Activated CD4-positive, alpha-beta memory T cell treated with anti-CD3 and anti-CD28 coated beads for 36 hours (primary cell): Measurements from ENCODE around the gene HOXB2. TPM values are rescaled to one million over a fixed set of nuclear protein-coding genes. Genes with fewer than 3 reads are reported as not detected.

Source experiments
- CTCF ChIA-PET: fragments of 350-600 bp; sonication (Branson Sonifier 250); formaldehyde crosslinking; loops from one replicate; lab custom pipeline; 2021; ENCODE audit warnings: antibody characterized with exemption, inconsistent platforms; lab: Charles Lee
- POLR2A ChIA-PET: fragments of 350-600 bp; sonication (Branson Sonifier 250); formaldehyde crosslinking; loops from one replicate; lab custom pipeline; 2021; ENCODE audit warnings: antibody characterized with exemption; lab: Charles Lee
- DNase-seq: peaks from one replicate; pipeline ENCODE4 v3.0.0-alpha.2; 2020
- H3K27ac Mint-ChIP-seq: one replicate; pipeline ENCODE4 v1.8.0; 2021; ENCODE audit warnings: mixed read lengths
- H3K27me3 Mint-ChIP-seq: one replicate; pipeline ENCODE4 v1.8.0; 2021; ENCODE audit warnings: mixed read lengths
- H3K36me3 Mint-ChIP-seq: one replicate; pipeline ENCODE4 v1.8.0; 2021; ENCODE audit warnings: mixed read lengths
- H3K4me1 Mint-ChIP-seq: one replicate; pipeline ENCODE4 v1.8.0; 2021; ENCODE audit warnings: low read depth, mixed read lengths
- H3K4me3 Mint-ChIP-seq: one replicate; pipeline ENCODE4 v1.8.0; 2021; ENCODE audit warnings: mild to moderate bottlenecking, mixed read lengths
- H3K9me3 Mint-ChIP-seq: one replicate; pipeline ENCODE4 v1.8.0; 2021; ENCODE audit warnings: mixed read lengths
- intact Hi-C: fragments of 100-400 bp; cut with micrococcal nuclease; formaldehyde crosslinking; loops from one replicate; pipeline ENCODE4 v1.15.1; 2023
- total RNA-seq, 2 experiments: library from RNA; stranded (reverse); gene quantifications; one replicate each; pipeline ENCODE4 v1.2.3, GENCODE V29; 2021

The HOXB2 gene
- total RNA-seq, 2 experiments from 2014 or later, result 13.3 to 16.8 TPM

GRCh38 chr17:48528936-48529682 lies 15.8 kb downstream of the HOXB2 start:
- Mint-ChIP-seq H3K4me1 (no peaks in the 10 kb centered on the region), H3K27me3 (peaks cover 21% of the 10 kb centered on the region), H3K9me3 (no peaks in the 10 kb centered on the region), H3K27ac (no peak overlapping the region), H3K36me3 (no peaks in the 10 kb centered on the region), H3K4me3 (no peak overlapping the region)
- intact Hi-C loops, result no loop called here
- ChIA-PET POLR2A (no interaction called here), CTCF (interaction anchor here (1.0 to 1.2 kb wide), 2 partner anchors 37 to 64 kb away, joined by 3 read pairs; partner anchors contain the start of gene HOXB5)
- DNase-seq, result no peak

- intact Hi-C loops, result no loop called here
- DNase-seq, result no peak
- CTCF ChIA-PET, result interaction anchor here (1.0 kb wide), 1 partner anchor 36 kb away, joined by 3 read pairs; no protein-coding TSS in a partner anchor
- Mint-ChIP-seq H3K4me3 (no peak overlapping the region), H3K4me1 (no peaks in the 10 kb centered on the region), H3K9me3 (no peaks in the 10 kb centered on the region), H3K27me3 (peaks cover 25% of the 10 kb centered on the region), H3K36me3 (no peaks in the 10 kb centered on the region), H3K27ac (no peak overlapping the region)
- POLR2A ChIA-PET, result no interaction called here
Observed at GRCh38 chr17:48528153-48528935, 16.6 kb downstream of the HOXB2 start.

- Mint-ChIP-seq H3K9me3 (no peaks in the 10 kb centered on the region), H3K4me3 (no peak overlapping the region), H3K36me3 (no peaks in the 10 kb centered on the region), H3K4me1 (no peaks in the 10 kb centered on the region), H3K27me3 (peaks cover 25% of the 10 kb centered on the region), H3K27ac (no peak overlapping the region)
- DNase-seq, result no peak
- POLR2A ChIA-PET, result no interaction called here
- intact Hi-C loops, result no loop called here
- CTCF ChIA-PET, result interaction anchor here (1.0 kb wide), 1 partner anchor 176 kb away, joined by 3 read pairs; no protein-coding TSS in a partner anchor
Observed at GRCh38 chr17:48527547-48527932, 17.4 kb downstream of the HOXB2 start.

DNA sequence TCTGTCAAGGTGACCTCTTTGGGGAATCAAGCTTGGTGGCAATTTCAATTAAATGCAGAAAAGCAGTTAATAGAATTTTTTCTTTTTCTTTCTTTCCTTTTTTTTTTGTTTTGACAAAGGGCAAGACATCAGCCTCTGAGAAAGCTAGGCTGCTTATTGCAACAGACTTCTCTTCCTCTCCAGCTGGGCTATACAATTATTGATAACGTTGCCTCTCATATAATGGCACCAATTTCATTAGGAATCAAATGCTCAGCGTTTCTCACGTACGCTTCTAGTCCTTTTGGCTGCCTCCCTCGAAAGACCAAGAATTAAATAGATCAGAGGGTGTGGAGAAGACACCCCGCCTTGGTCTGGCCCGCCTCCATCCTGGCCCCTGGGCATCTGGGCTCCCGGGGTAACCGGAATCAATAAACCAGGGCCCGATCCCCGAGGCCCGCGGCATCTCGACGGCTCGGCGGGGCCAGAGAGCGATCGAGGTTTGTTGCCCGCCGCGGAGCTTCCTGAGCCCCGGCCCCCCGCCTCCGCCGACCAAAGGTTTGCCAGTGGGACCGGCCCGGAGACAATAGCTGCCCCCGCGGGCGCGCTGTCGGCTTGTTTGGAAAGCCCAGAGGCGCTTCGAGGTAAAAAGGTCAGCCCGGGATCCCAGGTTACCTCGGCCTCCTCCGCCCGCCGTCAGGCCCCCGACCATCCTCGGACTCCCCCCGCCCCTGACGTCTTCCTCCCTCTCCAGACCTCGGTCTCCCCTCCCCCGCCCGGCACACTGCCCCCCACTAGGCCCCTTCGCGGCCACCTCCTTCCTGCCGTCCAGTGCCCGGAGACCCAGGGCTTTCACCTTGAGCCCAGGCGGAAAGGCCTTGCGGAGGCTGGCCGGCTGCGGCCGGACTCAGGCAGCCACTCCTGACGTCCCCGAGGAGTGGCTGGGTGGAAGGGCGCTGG lies 18.0 kb downstream of the HOXB2 start:
- H3K9me3 Mint-ChIP-seq, result no peaks in the 10 kb centered on the region
- no peak overlapping the region for H3K4me3 Mint-ChIP-seq
- H3K27me3 Mint-ChIP-seq, result peaks cover 28% of the 10 kb centered on the region
- H3K36me3 Mint-ChIP-seq, result no peaks in the 10 kb centered on the region
- no peak for DNase-seq
- ChIA-PET POLR2A (no interaction called here), CTCF (interaction anchor here (1.0 kb wide), 1 partner anchor 175 kb away, joined by 3 read pairs; no protein-coding TSS in a partner anchor)
- intact Hi-C loops, result no loop called here
- H3K27ac Mint-ChIP-seq, result no peak overlapping the region
- H3K4me1 Mint-ChIP-seq, result no peaks in the 10 kb centered on the region

GRCh38 chr17:48523010-48523409 lies 21.9 kb downstream of the HOXB2 start:
- Mint-ChIP-seq H3K27ac (no peak overlapping the region), H3K36me3 (no peaks in the 10 kb centered on the region), H3K4me1 (no peaks in the 10 kb centered on the region), H3K9me3 (no peaks in the 10 kb centered on the region), H3K4me3 (no peak overlapping the region), H3K27me3 (peaks cover 39% of the 10 kb centered on the region)
- ChIA-PET CTCF (interaction anchor here (1.8 kb wide), 1 partner anchor 30 kb away, joined by 5 read pairs; no protein-coding TSS in a partner anchor), POLR2A (no interaction called here)
- DNase-seq, result no peak
- intact Hi-C loops, result no loop called here

DNA sequence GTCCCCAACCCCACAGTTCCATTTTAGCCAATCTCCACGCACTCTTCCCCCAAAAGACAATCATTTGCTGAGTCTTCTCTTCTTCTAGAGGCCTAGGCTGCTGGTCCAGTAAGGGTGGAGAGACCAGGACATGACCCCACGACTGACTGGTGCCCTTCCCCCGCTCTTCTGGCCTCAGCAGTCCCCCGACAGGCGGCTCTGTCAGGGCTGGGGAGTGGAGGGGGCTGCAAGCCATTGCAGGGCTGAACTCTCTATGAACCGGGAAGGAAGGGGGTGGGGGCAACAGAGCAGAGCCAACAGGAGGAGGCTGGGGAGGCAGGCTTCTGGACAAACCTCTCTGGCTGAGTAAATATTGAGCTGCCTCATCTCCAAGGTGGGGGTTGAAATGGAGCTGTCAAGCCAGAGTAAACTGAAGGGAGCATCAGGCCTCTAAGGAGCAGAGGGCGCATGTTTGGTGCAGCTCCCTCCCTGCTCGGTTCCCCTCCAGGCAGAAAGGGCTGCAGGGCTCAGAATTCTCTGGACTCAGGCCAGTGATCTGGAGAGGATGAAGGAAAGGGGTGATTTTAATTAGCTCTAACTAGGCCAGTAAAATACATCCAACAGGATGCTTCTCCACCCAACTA lies 22.8 kb downstream of the HOXB2 start:
- Mint-ChIP-seq H3K4me1 (no peaks in the 10 kb centered on the region), H3K9me3 (no peaks in the 10 kb centered on the region), H3K36me3 (no peaks in the 10 kb centered on the region), H3K4me3 (no peak overlapping the region), H3K27ac (no peak overlapping the region), H3K27me3 (peaks cover 37% of the 10 kb centered on the region)
- ChIA-PET POLR2A (no interaction called here), CTCF (interaction anchor here (0.7 to 1.9 kb wide), 2 partner anchors 29 to 69 kb away, joined by 5 read pairs; no protein-coding TSS in a partner anchor)
- intact Hi-C loops, result no loop called here
- no peak for DNase-seq

- Mint-ChIP-seq H3K9me3 (no peaks in the 10 kb centered on the region), H3K4me3 (no peak overlapping the region), H3K27ac (no peak overlapping the region), H3K36me3 (no peaks in the 10 kb centered on the region), H3K27me3 (peaks cover 32% of the 10 kb centered on the region), H3K4me1 (no peaks in the 10 kb centered on the region)
- DNase-seq, result no peak
- CTCF ChIA-PET, result interaction anchor here (0.9 to 1.9 kb wide), 2 partner anchors 28 to 212 kb away, joined by 4 to 5 read pairs; no protein-coding TSS in a partner anchor
- intact Hi-C loops, result no loop called here
- POLR2A ChIA-PET, result interaction anchor here (1.0 kb wide), 1 partner anchor 10 kb away, joined by 3 read pairs; no protein-coding TSS in a partner anchor
Observed at GRCh38 chr17:48520631-48521079, 24.3 kb downstream of the HOXB2 start.

DNA sequence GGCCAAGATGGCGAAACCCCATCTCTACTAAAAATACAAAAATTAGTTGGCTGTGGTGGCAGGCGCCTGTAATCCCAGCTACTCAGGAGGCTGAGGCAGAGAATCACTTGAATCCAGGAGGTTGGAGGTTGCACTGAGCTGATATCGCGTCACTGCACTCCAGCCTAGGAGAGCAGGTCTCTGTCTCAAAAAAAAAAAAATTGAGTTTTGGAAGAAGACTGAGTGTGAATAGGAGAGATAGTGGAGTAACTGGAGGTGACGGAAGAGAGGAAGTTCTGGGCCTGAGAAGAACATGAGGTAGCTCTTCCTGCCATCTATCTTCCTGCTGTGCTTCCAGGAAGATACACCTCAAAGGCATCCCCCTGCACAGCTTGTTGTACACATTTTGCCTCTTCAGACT lies 25.5 kb downstream of the HOXB2 start:
- H3K4me1 Mint-ChIP-seq, result peaks cover under 1% of the 10 kb centered on the region
- H3K9me3 Mint-ChIP-seq, result no peaks in the 10 kb centered on the region
- CTCF ChIA-PET, result interaction anchor here (1.0 kb wide), 1 partner anchor 13 kb away, joined by 3 read pairs; no protein-coding TSS in a partner anchor
- H3K27ac Mint-ChIP-seq, result no peak overlapping the region
- DNase-seq, result no peak
- POLR2A ChIA-PET, result interaction anchor here (1.0 kb wide), 1 partner anchor 9 kb away, joined by 3 read pairs; no protein-coding TSS in a partner anchor
- peaks cover 31% of the 10 kb centered on the region for H3K27me3 Mint-ChIP-seq
- no peak overlapping the region for H3K4me3 Mint-ChIP-seq
- intact Hi-C loops, result no loop called here
- H3K36me3 Mint-ChIP-seq, result no peaks in the 10 kb centered on the region

DNA sequence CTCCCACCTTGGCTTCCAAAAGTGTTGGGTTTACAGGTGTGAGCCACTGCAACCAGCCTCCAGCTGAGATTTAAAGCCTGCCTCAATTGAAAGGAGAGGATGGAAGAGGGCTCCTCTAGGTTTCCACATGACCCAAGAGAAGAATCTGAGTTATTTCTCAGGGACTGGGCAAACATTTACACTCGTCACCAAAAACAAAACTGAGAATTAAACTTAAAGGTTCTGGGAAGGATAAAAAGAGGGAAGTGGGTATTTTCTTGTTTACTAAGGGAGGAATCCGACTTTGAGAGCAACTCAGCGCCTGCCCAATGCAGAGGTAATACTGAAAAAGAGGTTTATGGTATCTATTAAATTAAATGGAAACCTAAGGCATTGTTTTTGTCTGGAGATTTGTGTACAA lies 27.4 kb downstream of the HOXB2 start:
- H3K4me1 Mint-ChIP-seq, result peaks cover 17% of the 10 kb centered on the region
- H3K27me3 Mint-ChIP-seq, result peaks cover 24% of the 10 kb centered on the region
- CTCF ChIA-PET, result no interaction called here
- DNase-seq, result no peak
- POLR2A ChIA-PET, result no interaction called here
- no peak overlapping the region for H3K27ac Mint-ChIP-seq
- intact Hi-C loops, result no loop called here
- H3K4me3 Mint-ChIP-seq, result no peak overlapping the region
- H3K36me3 Mint-ChIP-seq, result no peaks in the 10 kb centered on the region
- H3K9me3 Mint-ChIP-seq, result no peaks in the 10 kb centered on the region

- ChIA-PET POLR2A (no interaction called here), CTCF (interaction anchor here (0.6 to 1.2 kb wide), 3 partner anchors 35 to 490 kb away, joined by 3 read pairs; no protein-coding TSS in a partner anchor)
- Mint-ChIP-seq H3K9me3 (no peaks in the 10 kb centered on the region), H3K4me1 (peaks cover 25% of the 10 kb centered on the region), H3K4me3 (no peak overlapping the region), H3K27me3 (peaks cover 20% of the 10 kb centered on the region), H3K36me3 (no peaks in the 10 kb centered on the region), H3K27ac (no peak overlapping the region)
- intact Hi-C loops, result no loop called here
- no peak for DNase-seq
Observed at GRCh38 chr17:48515925-48516900, 28.7 kb downstream of the HOXB2 start.
